Mammary microvascular endothelial cell (primary cell): Measurements from ENCODE around the gene INPP5B. TPM values are rescaled to one million over a fixed set of nuclear protein-coding genes. Genes with fewer than 3 reads are reported as not detected.

Source experiments
- total RNA-seq: library from RNA; depleted of rRNA; stranded (reverse); fragments of >200 nt; gene quantifications from 2 replicates; pipeline ENCODE4 v1.2.3, GENCODE V29; 2015

Gene INPP5B
- total RNA-seq: 11.6 and 12.2 TPM in 2 replicates

GRCh38 chr1:37946703-37947360, at the start of gene INPP5B:
Gene INPP5B (minus strand): TSS chr1:37947053. CDS start chr1:37946308, 745 bp downstream.

GRCh38 chr1:37859507-37860345, 87.1 kb downstream of the INPP5B start, which contains the start of gene MTF1:
Gene MTF1 (minus strand): TSS chr1:37859592. CDS start chr1:37857658, 1,934 bp downstream.

Other genes starting within 250 kb of the INPP5B start
- gene EPHA10, start 181.9 kb downstream of the INPP5B start, total RNA-seq: not detected in 2 replicates
- 0.40 and 0.59 TPM in 2 replicates for gene MANEAL, start 153.2 kb downstream of the INPP5B start, total RNA-seq
- 56.0 and 68.2 TPM in 2 replicates for gene C1orf122, start 139.3 kb downstream of the INPP5B start, total RNA-seq
- 26.6 and 30.7 TPM in 2 replicates for gene YRDC, start 138.8 kb downstream of the INPP5B start, total RNA-seq
- 2.1 and 2.4 TPM in 2 replicates for gene MTF1, start 87.5 kb downstream of the INPP5B start, total RNA-seq
- gene SF3A3, start 43.0 kb upstream of the INPP5B start, total RNA-seq: 66.2 and 76.8 TPM in 2 replicates
- gene FHL3, start 58.5 kb upstream of the INPP5B start, total RNA-seq: 12.7 and 20.7 TPM in 2 replicates
- gene UTP11, start 65.7 kb upstream of the INPP5B start, total RNA-seq: 59.7 and 75.2 TPM in 2 replicates
- gene POU3F1, start 99.7 kb upstream of the INPP5B start, total RNA-seq: 1.3 TPM in 1 of 2 replicates, not detected in the other